AG04450 (cell line): ENCODE data around the gene PRORP. TPM values are rescaled to one million over a fixed set of nuclear protein-coding genes. Genes with fewer than 3 reads are reported as not detected.

ENCODE experiments used
- CTCF ChIA-PET: fragments of 300-600, 350-600 bp; formaldehyde crosslinking; extraction: SDS; loops from one replicate; lab custom pipeline; 2022; ENCODE audit warnings: antibody characterized with exemption, inconsistent platforms; lab: Charles Lee
- POLR2A ChIA-PET: fragments of 350-600 bp; formaldehyde crosslinking; extraction: SDS; loops from one replicate; lab custom pipeline; 2021; ENCODE audit warnings: antibody characterized with exemption, inconsistent platforms; lab: Yijun Ruan, JAX
- DNase-seq: peaks from one replicate; pipeline ENCODE4 v3.0.0-alpha.2; 2011; ENCODE audit warnings: low read depth, low spot score
- H3K27ac ChIP-seq: one replicate; pipeline ENCODE4 v1.5.1; 2012; ENCODE audit warnings: low read depth, low read length, control low read depth
- H3K27me3 ChIP-seq: one replicate; pipeline ENCODE4 v1.6.0; 2012; ENCODE audit warnings: low read length; ENCODE audit not compliant: control insufficient read depth, insufficient read depth
- H3K4me3 ChIP-seq: 2 replicates; pipeline ENCODE4 v1.5.1; 2011; ENCODE audit warnings: mild to moderate bottlenecking, low read depth, low read length, control low read depth
- H3K9me3 ChIP-seq: 2 replicates; pipeline ENCODE4 v1.5.1; 2012; ENCODE audit warnings: low read length; ENCODE audit not compliant: control insufficient read depth, insufficient read depth
- polyA plus RNA-seq: library from polyadenylated mRNA; depleted of rRNA; stranded (reverse); fragments of >200 nt; gene quantifications from 2 replicates; pipeline ENCODE4 v1.2.3, GENCODE V29; 2011
- TF ChIP-seq, protein P1 (sequence below): IDR thresholded peaks from 2 replicates; pipeline ENCODE4 v1.5.1; 2011; ENCODE audit warnings: low read depth, low read length, control low read depth, inconsistent platforms

PRORP gene
- polyA plus RNA-seq, 1 experiment, result 34.9 TPM

DNA sequence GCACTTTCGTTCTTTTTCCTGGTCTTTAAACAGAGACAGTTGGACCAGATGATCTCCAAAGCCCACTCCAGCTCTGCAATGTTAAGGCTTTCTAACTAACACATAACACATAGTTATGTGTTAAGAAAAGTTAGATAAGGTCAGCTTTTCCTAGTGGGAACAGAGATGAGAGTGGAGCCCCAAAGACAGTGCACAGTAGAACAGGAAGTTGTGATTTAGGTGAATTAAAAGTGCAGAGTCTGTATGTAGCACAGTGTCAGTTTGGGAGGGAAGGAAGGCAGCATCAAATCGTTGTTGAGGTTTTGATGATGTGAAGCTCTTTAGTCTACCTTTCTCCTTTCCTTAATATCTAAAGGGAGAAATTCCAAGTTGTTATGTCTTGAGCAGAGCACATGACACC, 31.7 kb downstream of the PRORP start:
- CTCF ChIA-PET, result interaction anchor here (1.0 to 2.7 kb wide), 5 partner anchors 12 to 268 kb away, joined by 3 to 34 read pairs (median 6); no protein-coding TSS in a partner anchor

DNA sequence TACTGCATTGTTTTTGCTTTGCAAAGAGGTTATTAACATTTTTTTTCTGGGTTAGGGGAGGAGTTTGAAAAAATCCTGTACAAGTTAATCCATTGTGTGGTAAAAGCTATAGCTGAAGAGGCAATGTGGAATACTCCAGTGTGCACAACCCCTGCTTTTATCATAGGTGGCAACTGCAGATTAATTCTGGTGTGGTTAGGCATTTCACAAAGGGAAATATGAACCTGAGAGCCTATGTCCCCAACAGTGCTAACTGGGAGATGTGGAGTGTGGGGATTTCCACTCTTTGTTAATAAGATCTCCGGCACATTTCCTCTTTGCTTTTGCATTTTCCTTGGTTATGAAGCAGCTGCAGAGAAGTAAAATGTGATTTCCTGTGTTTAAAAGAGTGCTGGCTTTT, 33.6 kb downstream of the PRORP start:
- CTCF ChIA-PET, result interaction anchor here (0.6 to 2.7 kb wide), 4 partner anchors 14 to 266 kb away, joined by 3 to 34 read pairs (median 6); no protein-coding TSS in a partner anchor
- no peaks in the 10 kb centered on the region for H3K27me3 ChIP-seq
- POLR2A ChIA-PET, result no interaction called here
- no peaks in the 10 kb centered on the region; the same call in 1 of the 2 replicates for H3K9me3 ChIP-seq
- peak; percentile 15 for DNase-seq
- H3K27ac ChIP-seq, result no peak overlapping the region
- TF ChIP-seq, protein P1, sequence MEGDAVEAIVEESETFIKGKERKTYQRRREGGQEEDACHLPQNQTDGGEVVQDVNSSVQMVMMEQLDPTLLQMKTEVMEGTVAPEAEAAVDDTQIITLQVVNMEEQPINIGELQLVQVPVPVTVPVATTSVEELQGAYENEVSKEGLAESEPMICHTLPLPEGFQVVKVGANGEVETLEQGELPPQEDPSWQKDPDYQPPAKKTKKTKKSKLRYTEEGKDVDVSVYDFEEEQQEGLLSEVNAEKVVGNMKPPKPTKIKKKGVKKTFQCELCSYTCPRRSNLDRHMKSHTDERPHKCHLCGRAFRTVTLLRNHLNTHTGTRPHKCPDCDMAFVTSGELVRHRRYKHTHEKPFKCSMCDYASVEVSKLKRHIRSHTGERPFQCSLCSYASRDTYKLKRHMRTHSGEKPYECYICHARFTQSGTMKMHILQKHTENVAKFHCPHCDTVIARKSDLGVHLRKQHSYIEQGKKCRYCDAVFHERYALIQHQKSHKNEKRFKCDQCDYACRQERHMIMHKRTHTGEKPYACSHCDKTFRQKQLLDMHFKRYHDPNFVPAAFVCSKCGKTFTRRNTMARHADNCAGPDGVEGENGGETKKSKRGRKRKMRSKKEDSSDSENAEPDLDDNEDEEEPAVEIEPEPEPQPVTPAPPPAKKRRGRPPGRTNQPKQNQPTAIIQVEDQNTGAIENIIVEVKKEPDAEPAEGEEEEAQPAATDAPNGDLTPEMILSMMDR, result no peak
- no peak overlapping the region for H3K4me3 ChIP-seq

More for the DNA sequence above, 31.7 kb downstream of the PRORP start:
- no peak for DNase-seq
- POLR2A ChIA-PET, result interaction anchor here (0.6 to 1.1 kb wide), 2 partner anchors 213 to 251 kb away, joined by 3 to 4 read pairs; partner anchors contain the start of gene NFKBIA
- TF ChIP-seq, protein P1, result no peak
- no peak overlapping the region for H3K27ac ChIP-seq
- H3K4me3 ChIP-seq, result no peak overlapping the region
- H3K27me3 ChIP-seq, result no peaks in the 10 kb centered on the region
- no peaks in the 10 kb centered on the region; the same call in 1 of the 2 replicates for H3K9me3 ChIP-seq

DNA sequence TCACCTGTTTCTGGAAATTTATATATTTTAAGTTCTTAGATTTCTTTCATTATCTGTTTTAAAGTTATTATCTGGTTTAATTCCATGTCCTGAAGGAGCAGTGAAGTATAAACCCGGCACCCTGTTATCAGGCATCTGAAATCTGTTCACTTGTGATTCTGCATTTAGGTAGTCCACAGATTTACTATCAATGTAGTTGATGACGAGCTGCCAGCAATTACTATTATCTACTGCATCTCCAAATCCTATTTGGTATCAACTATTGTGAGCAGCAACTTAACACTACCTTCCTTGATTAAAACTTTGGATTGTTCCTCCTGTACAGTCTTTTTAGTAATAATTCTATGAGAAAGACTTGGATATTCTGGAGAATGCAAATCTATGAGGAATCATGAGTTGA, 36.1 kb downstream of the PRORP start:
- Histone ChIP-seq H3K27ac (no peak overlapping the region), H3K4me3 (no peak overlapping the region), H3K27me3 (no peaks in the 10 kb centered on the region), H3K9me3 (no peaks in the 10 kb centered on the region)
- ChIA-PET POLR2A (no interaction called here), CTCF (interaction anchor here (0.6 to 2.7 kb wide), 3 partner anchors 18 to 264 kb away, joined by 4 to 10 read pairs (median 9); no protein-coding TSS in a partner anchor)
- TF ChIP-seq, protein P1, result no peak
- DNase-seq, result no peak

DNA sequence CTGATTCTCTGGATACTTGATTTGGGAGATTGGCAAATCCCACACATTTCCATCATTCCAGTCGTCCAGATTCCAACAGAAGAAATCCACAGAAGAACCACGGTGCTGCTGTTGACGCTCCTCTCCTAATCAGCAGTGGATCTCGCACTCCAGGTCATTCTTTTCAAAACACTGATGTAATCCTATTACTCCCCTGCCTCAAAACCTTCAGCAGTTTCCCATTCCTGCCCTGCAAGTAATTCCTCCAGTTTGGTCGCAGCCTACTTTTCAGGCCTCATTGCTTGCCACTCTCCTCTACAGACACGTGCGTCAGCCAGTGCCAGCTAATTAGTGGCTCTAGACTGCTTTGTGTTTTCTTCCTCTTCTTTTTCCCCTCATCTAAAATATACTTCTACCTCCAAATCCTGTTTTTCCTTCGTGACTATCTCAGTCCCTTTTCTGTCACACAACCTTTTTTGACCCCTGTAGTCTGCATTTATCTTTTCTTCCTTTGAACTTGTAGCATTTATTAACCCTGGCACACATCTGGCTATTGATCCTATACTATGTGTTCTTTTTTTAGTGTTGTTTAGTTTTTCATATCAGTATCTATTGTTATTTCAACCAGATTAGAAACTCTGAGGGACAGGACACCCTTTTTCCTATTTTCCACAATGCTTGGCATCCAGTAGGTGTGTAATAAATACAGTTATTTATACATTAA, 36.8 kb downstream of the PRORP start:
- TF ChIP-seq, protein P1, result no peak
- no peak overlapping the region for H3K4me3 ChIP-seq
- no peak overlapping the region for H3K27ac ChIP-seq
- POLR2A ChIA-PET, result interaction anchor here (1.4 kb wide), 1 partner anchor 244 kb away, joined by 5 read pairs; no protein-coding TSS in a partner anchor
- DNase-seq, result no peak
- H3K27me3 ChIP-seq, result no peaks in the 10 kb centered on the region
- no peaks in the 10 kb centered on the region for H3K9me3 ChIP-seq
- CTCF ChIA-PET, result interaction anchor here (1.2 to 2.7 kb wide), 3 partner anchors 17 to 263 kb away, joined by 3 to 10 read pairs (median 7); no protein-coding TSS in a partner anchor
